ENCODE measurements around the gene NEK9.

DNA sequence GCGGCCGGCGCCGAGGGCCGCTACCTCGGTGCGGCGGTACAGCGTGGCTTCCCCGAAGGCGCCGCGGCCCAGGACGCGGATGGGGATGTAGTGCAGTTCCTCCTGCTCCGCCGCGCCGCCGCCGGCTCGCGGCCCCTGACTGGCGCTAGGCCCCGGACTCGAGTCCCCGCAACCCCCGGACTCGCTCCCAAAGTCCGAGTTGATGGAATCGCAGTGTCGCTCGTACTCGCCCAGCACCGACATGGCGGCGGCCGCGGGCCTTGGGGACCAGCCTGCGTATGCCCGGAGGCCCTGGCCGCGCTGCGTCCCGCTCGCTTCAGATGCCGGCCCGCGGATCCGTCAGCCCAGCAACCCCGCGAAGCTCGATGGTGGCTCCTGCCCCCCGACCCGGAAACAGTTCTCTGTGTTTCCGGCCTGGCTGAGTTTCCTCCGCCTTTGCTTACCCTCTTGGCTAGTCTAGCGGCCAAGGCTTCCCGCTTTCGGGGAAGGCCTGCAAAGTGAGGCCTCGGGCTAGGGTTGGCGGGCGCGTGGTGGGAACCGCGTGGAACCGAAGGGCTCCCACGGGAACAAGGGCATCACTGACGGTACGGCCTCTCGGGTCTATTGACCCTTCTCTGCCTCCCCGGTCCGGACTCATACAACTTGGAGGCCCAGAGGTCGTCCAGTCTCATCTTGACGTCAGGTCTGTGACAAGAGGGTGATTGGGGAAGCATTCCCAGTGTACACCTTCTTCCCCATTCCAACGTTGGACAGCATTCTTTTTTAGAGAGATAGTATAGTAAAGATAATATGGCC is at the start of gene NEK9:
- TF ChIP-seq, protein P1, sequence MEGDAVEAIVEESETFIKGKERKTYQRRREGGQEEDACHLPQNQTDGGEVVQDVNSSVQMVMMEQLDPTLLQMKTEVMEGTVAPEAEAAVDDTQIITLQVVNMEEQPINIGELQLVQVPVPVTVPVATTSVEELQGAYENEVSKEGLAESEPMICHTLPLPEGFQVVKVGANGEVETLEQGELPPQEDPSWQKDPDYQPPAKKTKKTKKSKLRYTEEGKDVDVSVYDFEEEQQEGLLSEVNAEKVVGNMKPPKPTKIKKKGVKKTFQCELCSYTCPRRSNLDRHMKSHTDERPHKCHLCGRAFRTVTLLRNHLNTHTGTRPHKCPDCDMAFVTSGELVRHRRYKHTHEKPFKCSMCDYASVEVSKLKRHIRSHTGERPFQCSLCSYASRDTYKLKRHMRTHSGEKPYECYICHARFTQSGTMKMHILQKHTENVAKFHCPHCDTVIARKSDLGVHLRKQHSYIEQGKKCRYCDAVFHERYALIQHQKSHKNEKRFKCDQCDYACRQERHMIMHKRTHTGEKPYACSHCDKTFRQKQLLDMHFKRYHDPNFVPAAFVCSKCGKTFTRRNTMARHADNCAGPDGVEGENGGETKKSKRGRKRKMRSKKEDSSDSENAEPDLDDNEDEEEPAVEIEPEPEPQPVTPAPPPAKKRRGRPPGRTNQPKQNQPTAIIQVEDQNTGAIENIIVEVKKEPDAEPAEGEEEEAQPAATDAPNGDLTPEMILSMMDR (IDR thresholded peaks at IDR 0.05): no peak
- peak; percentile 70; the same call in 1 of the 2 replicates for TF ChIP-seq ZFX (IDR thresholded peaks at IDR 0.05; ENCODE audit: borderline replicate concordance)

Measured in 22Rv1 (cell line).